Measurements from ENCODE around the gene TBC1D16.

The TBC1D16 gene

DNA sequence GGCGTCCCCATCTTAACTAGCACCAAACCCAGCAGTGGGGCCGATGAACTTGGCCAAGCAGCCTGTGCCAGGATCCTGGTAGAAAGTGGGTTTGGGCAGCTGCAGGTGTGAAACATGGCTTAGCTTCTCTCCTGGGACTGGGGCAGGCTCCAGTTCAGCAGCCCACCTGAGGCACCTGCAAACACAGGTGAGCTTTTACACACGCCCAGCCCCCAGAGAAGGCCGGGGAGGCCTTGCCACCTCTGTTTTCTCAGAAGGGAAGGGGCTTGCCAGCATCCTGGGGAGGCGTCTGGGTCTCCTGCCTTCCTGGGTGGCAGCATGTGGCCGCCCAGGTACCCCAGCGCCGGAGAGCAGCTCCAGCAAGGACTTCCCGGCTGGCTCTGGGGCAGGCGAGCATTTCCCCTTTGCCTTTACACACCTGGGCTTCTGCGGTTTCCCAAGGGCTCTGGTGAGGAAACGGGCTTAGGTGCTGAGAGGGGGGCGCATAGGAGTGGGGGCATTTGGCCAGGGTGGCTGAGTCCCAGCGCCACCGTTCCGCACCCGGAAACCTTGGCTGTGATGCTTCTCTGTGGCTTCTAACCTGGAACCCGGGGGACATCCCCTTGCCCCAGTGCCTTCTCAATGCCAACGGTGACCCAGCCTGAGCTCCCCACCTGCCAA, 114.8 kb downstream of the TBC1D16 start:
- TF ChIP-seq, protein P1, sequence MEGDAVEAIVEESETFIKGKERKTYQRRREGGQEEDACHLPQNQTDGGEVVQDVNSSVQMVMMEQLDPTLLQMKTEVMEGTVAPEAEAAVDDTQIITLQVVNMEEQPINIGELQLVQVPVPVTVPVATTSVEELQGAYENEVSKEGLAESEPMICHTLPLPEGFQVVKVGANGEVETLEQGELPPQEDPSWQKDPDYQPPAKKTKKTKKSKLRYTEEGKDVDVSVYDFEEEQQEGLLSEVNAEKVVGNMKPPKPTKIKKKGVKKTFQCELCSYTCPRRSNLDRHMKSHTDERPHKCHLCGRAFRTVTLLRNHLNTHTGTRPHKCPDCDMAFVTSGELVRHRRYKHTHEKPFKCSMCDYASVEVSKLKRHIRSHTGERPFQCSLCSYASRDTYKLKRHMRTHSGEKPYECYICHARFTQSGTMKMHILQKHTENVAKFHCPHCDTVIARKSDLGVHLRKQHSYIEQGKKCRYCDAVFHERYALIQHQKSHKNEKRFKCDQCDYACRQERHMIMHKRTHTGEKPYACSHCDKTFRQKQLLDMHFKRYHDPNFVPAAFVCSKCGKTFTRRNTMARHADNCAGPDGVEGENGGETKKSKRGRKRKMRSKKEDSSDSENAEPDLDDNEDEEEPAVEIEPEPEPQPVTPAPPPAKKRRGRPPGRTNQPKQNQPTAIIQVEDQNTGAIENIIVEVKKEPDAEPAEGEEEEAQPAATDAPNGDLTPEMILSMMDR (IDR thresholded peaks at IDR 0.05; ENCODE audit: insufficient read depth, low read depth, low read length, missing control alignments): no peak
- no peak for DNase-seq (ENCODE audit: low read depth)
- H3K4me3 ChIP-seq (ENCODE audit: low read depth, low read length): no peak overlapping the region

DNA sequence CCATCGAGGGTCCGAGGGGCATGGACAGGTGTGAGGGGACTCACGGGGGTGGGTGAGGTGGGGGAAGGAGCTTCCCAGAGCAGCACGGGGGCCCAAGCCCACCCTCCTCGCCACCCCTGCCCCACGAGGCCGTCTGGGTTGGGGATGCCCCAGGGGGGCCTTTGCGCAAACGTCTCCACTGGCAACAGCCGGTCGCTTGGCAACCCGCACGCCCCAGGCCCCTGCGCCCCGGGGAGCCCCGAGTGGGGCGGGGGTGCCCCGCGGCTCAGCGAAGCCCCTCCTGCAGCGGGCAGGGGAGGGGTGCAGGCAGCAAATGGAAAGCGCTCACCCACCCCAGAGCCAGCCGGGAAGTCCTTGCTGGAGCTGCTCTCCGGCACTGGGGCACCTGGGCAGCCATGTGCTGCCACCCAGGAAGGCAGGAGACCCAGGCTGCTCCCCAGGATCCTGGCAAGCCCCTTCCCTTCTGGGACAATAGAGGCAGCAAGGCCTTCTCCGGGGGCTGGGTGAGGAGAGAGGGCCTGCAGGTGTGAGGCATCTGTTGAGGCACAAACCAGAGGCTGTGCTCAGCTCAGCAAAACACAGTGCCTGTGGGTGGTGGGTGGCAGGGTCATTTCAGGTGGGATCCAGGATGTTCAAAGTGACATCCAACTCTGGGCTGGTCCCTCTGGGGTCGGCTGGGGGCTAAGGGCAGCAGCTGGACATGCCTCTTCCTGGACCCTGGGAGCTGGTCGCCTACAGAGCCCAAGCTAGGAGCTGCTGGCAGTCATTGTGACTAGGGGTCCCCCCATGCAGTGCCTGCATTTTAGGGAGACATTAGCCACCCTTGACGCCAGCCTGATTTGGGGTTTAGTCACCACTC, 115.6 kb downstream of the TBC1D16 start:
- TF ChIP-seq, protein P1 (IDR thresholded peaks at IDR 0.05; ENCODE audit: insufficient read depth, low read depth, low read length, missing control alignments): no peak
- H3K4me3 ChIP-seq (ENCODE audit: low read depth, low read length): no peak overlapping the region
- no peak for DNase-seq (ENCODE audit: low read depth)

DNA sequence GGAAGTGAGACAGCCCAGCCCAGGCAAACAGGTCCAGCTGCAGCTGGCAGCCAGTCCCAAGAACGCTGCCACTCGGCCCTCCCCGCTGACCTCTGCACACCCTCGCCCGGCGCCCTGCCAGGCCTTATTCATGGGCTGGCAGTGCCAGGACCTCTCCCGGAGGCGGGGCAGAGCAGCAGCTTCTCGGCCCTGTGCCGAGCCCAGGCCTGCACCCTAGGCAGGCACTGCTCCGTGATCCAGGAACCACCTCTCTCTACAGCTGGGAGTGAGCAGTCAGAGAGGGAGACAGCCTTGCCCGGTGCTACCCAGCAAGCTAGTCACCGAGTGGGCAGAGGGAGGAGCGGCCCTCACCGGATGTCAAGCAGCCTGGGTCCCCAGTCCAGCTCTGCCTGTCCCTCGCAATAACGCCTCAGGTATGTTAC, 116.5 kb downstream of the TBC1D16 start:
- no peak overlapping the region for H3K4me3 ChIP-seq (ENCODE audit: low read depth, low read length)
- TF ChIP-seq, protein P1 (IDR thresholded peaks at IDR 0.05; ENCODE audit: insufficient read depth, low read depth, low read length, missing control alignments): no peak
- no peak for DNase-seq (ENCODE audit: low read depth)

DNA sequence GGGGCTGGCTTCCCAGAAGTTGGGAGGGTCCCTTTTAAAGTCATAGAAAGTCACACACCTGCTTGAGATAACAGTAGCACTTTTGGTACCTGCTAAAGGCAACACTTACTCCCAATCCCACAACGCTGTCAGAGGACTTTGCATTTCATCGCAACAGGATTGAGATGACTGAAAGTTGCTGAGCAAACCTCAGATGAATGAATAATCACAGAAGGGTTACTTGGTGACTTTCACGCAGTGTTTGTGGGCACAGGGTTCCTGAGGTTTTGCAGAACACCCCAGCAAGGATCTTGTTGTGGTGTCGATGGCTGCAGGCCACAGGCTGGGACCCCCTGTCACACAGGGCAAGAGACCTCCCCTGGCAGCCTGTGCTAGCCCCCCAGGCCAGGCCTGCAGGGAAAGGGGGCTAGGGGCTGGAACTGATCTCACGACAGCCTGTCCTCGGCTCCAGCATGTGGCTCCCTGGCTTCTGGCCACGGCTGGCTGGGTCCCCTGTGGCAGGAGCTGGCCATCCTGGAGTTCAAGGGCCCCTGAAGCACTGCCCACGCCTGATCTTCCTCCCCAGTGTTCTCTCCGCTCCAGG, 117.0 kb downstream of the TBC1D16 start:
- TF ChIP-seq, protein P1 (IDR thresholded peaks at IDR 0.05; ENCODE audit: insufficient read depth, low read depth, low read length, missing control alignments): no peak

DNA sequence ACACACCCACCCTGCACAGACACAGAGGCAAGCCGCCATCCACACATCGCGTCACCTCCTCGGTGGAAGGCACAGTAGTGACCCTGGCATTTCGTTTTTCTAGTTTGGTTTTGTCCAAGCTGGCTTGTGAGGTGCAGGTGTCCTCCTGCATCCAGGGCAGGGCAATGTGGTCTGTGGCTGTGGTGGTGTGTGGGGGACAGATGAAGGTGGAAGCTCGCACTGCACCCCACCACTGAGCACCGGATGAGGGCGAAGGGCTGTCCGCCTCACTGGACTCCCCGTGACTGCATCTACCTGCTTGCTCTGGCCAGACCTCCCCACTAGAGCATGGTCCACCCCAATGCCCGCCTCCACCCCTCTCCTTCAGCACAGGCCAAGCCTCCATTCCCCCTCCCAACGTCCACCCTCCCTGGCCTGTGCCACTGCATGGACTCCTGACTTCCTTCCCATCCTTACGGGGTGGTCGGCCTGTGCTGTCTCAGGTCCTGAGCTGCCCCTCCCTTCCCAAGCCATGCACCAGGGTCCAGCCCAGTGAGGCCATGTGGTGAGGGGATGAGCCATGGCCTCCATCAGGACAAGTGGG, 117.7 kb downstream of the TBC1D16 start:
- TF ChIP-seq, protein P1 (IDR thresholded peaks at IDR 0.05; ENCODE audit: insufficient read depth, low read depth, low read length, missing control alignments): no peak
- no peak for DNase-seq (ENCODE audit: low read depth)
- no peak overlapping the region for H3K4me3 ChIP-seq (ENCODE audit: low read depth, low read length)

More for the DNA sequence above, 117.0 kb downstream of the TBC1D16 start:
- no peak for DNase-seq (ENCODE audit: low read depth)
- H3K4me3 ChIP-seq (ENCODE audit: low read depth, low read length): no peak overlapping the region

DNA sequence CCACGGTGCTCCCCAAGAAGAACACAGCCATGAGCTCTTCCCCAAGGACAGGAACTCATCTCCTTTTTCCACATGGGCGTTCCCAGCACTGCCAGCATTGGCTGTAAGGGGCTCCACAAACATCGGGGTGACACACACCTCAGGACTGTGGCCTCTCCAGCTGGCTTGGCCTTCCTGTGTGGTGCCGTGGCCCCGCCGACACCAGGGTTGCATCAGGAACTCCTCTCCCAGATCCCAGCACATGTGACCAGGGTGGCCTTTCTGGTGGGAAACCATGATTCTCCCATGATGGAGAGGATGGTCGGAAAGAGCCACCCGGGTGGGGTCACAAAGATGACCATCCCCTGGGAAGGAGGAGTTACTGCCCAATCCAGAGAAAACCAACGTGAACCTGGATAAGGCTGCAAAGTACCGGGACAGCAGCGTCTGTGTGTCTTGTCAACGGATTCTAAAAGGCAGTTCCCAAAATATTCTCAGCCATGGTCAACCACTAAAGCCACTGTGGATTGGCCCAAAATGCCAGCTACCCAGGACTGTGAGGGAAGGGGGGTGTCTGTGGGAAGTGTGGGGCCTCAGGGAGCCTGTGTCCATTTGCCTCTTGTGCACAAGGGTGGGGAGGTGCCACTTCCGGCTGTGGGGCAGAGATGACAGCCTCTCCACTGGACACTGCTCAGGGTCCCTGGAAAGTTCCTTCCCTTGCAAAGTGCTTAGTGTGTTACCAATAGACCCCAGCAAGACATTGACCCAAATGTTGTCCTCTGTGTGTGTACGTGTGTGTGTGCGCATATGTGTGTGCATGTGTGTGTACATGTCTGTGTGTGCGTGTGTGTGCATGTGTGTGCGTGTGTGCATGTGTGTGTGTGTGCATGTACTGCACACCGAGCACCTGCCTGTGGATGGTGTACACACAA, 118.4 kb downstream of the TBC1D16 start:
- no peak overlapping the region for H3K4me3 ChIP-seq (ENCODE audit: low read depth, low read length)
- no peak for DNase-seq (ENCODE audit: low read depth)
- TF ChIP-seq, protein P1 (IDR thresholded peaks at IDR 0.05; ENCODE audit: insufficient read depth, low read depth, low read length, missing control alignments): no peak
